Lung (tissue), 12 donors: ENCODE data around the gene PHC3. TPM values are rescaled to one million over a fixed set of nuclear protein-coding genes. Genes with fewer than 3 reads are reported as not detected.

Source experiments
- ATAC-seq: fragments of 200-7000 bp; cut with Tn5 transposase; one replicate; pipeline ENCODE4 v1.9.1; 2020; ENCODE audit warnings: moderate number of reproducible peaks; ENCODE audit not compliant: insufficient read depth, low FRiP score
- DNase-seq, 3 donors: peaks; one replicate each; pipeline ENCODE4 v3.0.0-alpha.2; 2013 to 2017
- H3K27ac ChIP-seq, 2 donors: one replicate each; pipeline ENCODE4 v1.5.1; 2013; ENCODE audit warnings: mild to moderate bottlenecking in 2 of 2, moderate library complexity in 2 of 2, control low read depth in 1 of 2, inconsistent platforms in 1 of 2, low read depth in 1 of 2, low read length in 1 of 2
- H3K27me3 ChIP-seq, 3 donors: one replicate each; pipeline ENCODE4 v1.5.1; 2013; ENCODE audit warnings: low read length in 2 of 3; ENCODE audit not compliant: control insufficient read depth in 3 of 3, insufficient read depth in 3 of 3
- H3K36me3 ChIP-seq, 4 donors: one replicate each; pipeline ENCODE4 v1.5.1; 2013; ENCODE audit warnings: low read length in 4 of 4, mild to moderate bottlenecking in 1 of 4, moderate library complexity in 1 of 4; ENCODE audit not compliant: control insufficient read depth in 4 of 4, insufficient read depth in 4 of 4
- H3K4me1 ChIP-seq, 5 donors: one replicate each; pipeline ENCODE4 v1.5.1; 2013; ENCODE audit warnings: low read length in 5 of 5, mild to moderate bottlenecking in 2 of 5, moderate library complexity in 1 of 5; ENCODE audit not compliant: control insufficient read depth in 5 of 5, insufficient read depth in 5 of 5
- H3K4me3 ChIP-seq: one replicate; pipeline ENCODE4 v1.5.1; 2013; ENCODE audit warnings: mild to moderate bottlenecking, control low read depth, moderate library complexity
- H3K9ac ChIP-seq, 2 donors: one replicate each; pipeline ENCODE4 v1.5.1; 2013; ENCODE audit warnings: low read length in 2 of 2, control low read depth in 1 of 2; ENCODE audit not compliant: insufficient read depth in 1 of 2
- H3K9me3 ChIP-seq, 4 donors: one replicate each; pipeline ENCODE4 v1.5.1; 2013; ENCODE audit warnings: low read length in 3 of 4, mild to moderate bottlenecking in 1 of 4, moderate library complexity in 1 of 4; ENCODE audit not compliant: control insufficient read depth in 4 of 4, insufficient read depth in 3 of 4
- WGBS, 2 donors: extraction: QIAGEN DNeasy Blood & Tissue Kit; methylation state at CpG; one replicate each; pipeline ENCODE4 v1.1.7; 2013; 5-methylcytosine and 5-hydroxymethylcytosine counted together
- polyA plus RNA-seq, 2 donors: library from polyadenylated mRNA; stranded (reverse); fragments of 200-250 nt; gene quantifications; one replicate each; pipeline ENCODE4 v1.2.1, GENCODE V29; 2013
- total RNA-seq, 2 donors: library from RNA; depleted of rRNA in 1 of 2; stranded (reverse); fragments of >200 nt in 1 of 2; gene quantifications; one replicate each; pipeline ENCODE4 v1.2.1, GENCODE V29; 2014 to 2021
- TF ChIP-seq, protein P1 (sequence below): IDR thresholded peaks from 2 replicates; pipeline ENCODE4 v1.5.1; 2012; ENCODE audit warnings: mild to moderate bottlenecking; ENCODE audit errors: control extremely low read depth, extremely low read depth
- donor health status: control.
- donor health status: control.
- donor health status: Bipolar disorder and iron deficiency.
- donor health status: healthy.
- donor health status: DM: yes; HTN: yes; CAD: no.

The PHC3 gene
- total and polyA plus RNA-seq, 4 donors, result 7.6 to 110 (median 31.1) TPM

DNA sequence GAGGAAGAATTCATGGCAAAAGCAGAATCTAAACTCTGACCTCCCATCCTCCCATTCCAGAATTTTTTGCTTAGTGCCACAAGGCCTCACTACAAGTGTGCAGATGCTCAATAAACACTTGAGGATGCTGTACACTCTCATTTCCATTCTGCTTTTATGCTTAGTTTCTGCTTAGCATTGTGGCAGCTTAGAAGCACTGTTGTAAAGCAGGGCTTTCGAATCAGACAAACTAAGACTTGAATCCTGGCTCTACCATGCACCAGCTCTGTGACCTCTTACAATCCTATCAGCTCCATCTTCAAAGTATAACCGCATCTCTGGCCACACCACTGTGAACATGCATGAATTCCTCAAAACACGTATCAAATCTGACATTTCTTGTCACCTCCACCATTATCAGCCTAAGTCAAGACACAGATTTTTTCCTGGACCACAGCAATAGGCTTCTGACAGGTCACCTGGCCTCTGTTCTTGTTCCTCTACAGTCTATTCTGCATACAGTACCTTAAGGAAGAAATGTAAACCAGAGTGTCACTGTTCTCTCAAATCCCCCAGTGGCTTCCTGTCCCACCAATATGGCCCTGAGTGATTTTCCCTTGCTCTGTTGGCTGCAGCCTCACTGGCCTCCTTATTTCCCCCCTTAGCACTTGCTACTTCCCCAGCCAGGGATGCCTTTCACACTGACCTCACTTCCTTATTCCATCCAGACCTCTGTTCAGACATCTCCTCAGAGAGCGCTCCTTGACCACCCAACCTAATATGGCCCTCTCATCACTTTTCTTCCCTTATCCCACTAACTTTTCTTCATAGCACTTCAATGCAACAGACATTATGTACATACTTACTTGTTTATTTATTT lies 8.1 kb upstream of the PHC3 start:
- H3K9ac ChIP-seq, result no peak overlapping the region
- H3K27me3 ChIP-seq, result no peaks in the 10 kb centered on the region
- no peaks in the 10 kb centered on the region for H3K36me3 ChIP-seq
- 82 to 84% methylated on average over 4 of the region's 4 CpGs for WGBS, 2 donors
- TF ChIP-seq, protein P1, sequence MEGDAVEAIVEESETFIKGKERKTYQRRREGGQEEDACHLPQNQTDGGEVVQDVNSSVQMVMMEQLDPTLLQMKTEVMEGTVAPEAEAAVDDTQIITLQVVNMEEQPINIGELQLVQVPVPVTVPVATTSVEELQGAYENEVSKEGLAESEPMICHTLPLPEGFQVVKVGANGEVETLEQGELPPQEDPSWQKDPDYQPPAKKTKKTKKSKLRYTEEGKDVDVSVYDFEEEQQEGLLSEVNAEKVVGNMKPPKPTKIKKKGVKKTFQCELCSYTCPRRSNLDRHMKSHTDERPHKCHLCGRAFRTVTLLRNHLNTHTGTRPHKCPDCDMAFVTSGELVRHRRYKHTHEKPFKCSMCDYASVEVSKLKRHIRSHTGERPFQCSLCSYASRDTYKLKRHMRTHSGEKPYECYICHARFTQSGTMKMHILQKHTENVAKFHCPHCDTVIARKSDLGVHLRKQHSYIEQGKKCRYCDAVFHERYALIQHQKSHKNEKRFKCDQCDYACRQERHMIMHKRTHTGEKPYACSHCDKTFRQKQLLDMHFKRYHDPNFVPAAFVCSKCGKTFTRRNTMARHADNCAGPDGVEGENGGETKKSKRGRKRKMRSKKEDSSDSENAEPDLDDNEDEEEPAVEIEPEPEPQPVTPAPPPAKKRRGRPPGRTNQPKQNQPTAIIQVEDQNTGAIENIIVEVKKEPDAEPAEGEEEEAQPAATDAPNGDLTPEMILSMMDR, result no peak
- H3K4me1 ChIP-seq, result no peaks in the 10 kb centered on the region
- DNase-seq (no peak), ATAC-seq (no peak)
- H3K9me3 ChIP-seq, result no peaks in the 10 kb centered on the region
- H3K4me3 ChIP-seq, result no peak overlapping the region
- no peak overlapping the region for H3K27ac ChIP-seq

DNA sequence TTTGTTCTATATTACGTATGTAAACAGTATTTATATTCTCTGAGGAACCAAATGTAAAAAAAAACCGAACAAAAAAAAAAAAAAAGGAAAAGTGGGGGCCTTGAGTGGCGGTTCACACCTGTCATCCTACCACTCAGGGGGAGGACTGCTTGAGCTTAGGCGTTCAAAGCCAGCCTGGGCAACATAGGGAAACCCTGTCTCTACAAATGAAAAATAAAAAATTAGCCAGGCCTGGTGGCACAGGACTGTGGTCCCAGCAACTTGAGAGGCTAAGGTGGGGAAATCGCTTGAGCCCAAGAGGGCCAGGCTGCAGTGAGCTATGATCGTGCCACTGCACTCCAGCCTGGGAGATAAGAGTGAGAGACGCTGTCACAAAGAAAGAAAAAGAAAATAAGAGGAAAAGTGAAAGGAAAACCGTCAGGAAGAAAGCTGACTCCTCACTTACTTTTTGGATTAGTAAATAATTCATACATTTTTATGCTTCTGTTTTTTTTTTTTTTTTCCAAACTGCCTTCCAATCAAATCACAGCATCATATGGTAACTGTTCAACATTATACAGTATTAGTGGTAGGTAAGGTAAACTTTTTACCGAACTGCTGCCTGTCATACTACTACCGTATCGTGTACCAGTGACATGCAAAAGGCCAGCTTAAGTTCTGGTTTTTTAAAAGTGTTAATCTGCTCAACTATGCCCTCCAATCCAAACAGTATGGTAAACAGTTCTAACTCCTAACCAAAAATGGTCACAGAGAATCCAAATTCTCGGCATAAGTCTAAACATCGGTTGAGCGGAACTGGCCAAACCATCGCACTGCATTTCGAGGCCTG lies 1.2 kb downstream of the PHC3 start:
- Histone ChIP-seq H3K27ac (peak overlapping the region; percentile 90 to 100), H3K4me3 (peak overlapping the region; percentile 99), H3K9ac (peak overlapping the region; percentile 94 to 98), H3K9me3 (no peaks in the 10 kb centered on the region), H3K4me1 (peaks cover 0 to 14% (median 3%) of the 10 kb centered on the region in 5 donors), H3K36me3 (peaks cover 5 to 15% (median 11%) of the 10 kb centered on the region in 4 donors), H3K27me3 (no peaks in the 10 kb centered on the region)
- ATAC-seq (no peak), DNase-seq (peak; percentile 13 to 80 (median 69))
- WGBS, 2 donors, result 8 to 17% methylated on average over 16 of the region's 16 CpGs
- TF ChIP-seq, protein P1, result no peak

DNA sequence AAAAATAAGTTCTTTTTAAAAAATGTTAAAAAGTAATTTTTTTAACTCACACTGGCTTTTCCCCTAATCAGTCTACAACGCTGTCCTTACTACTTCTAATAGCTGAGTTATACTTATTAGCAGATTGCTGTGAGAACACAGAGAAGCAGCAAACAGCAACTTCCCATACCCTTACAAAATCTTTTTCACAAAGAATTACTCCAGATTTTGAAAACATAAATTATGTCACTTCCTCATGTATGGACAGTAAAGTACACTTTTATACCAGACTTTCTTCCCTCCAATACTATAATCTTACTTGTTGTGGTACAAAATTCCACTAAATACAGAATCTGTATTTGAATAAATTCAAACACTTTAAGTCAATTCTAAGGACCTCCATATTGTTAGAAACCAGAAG lies 2.1 kb downstream of the PHC3 start:
- Histone ChIP-seq H3K4me3 (no peak overlapping the region), H3K4me1 (peaks cover 0 to 14% (median 3%) of the 10 kb centered on the region in 5 donors), H3K9ac (peak overlapping the region in 1 of 2 donors; percentile 98), H3K27ac (no peak overlapping the region), H3K9me3 (no peaks in the 10 kb centered on the region), H3K36me3 (peaks cover 7 to 20% (median 13%) of the 10 kb centered on the region in 4 donors), H3K27me3 (no peaks in the 10 kb centered on the region)
- ATAC-seq (no peak), DNase-seq (peak in 1 of 3 donors; percentile 31)
- WGBS, 2 donors, result 22 to 36% methylated on average over 1 of the region's 1 CpG
- TF ChIP-seq, protein P1, result no peak
